SK-N-SH (cell line): ENCODE data around the gene OLR1. TPM values are rescaled to one million over a fixed set of nuclear protein-coding genes. Genes with fewer than 3 reads are reported as not detected.

ENCODE experiments used
- CTCF ChIA-PET: fragments of 300-600, 350-600 bp; formaldehyde crosslinking; extraction: SDS; loops from one replicate; lab custom pipeline; 2021; lab: Yijun Ruan, JAX
- POLR2A ChIA-PET: fragments of 350-600 bp; sonication (Branson Sonifier 250); formaldehyde crosslinking; extraction: SDS; loops from one replicate; lab custom pipeline; 2020; ENCODE audit warnings: antibody characterized with exemption, inconsistent platforms; lab: Yijun Ruan, JAX
- DNase-seq: peaks from one replicate; pipeline ENCODE4 v3.0.0; 2012
- H2AFZ ChIP-seq: fragments of 200-600 bp; sonication (generic); 2 replicates; pipeline ENCODE4 v1.8.1; 2016; ENCODE audit warnings: antibody characterized with exemption, mild to moderate bottlenecking, low read depth
- H3F3A ChIP-seq: fragments of 200-600 bp; sonication (generic); replicated peaks from 2 replicates; pipeline ENCODE3; 2016; ENCODE audit warnings: antibody characterized with exemption, mild to moderate bottlenecking; ENCODE audit not compliant: insufficient read depth
- H3K27ac ChIP-seq, 2 experiments: fragments of 200-500 bp in 1 of 2; fragments of 200-600 bp in 1 of 2; sonication (Bioruptor generic) in 1 of 2; sonication (generic), shearing (Covaris generic) in 1 of 2; 2 replicates each; pipeline versions ENCODE4 v1.5.1 to v1.6.1; 2014 to 2016; ENCODE audit warnings: low read depth in 2 of 2, inconsistent platforms in 1 of 2, low read length in 1 of 2, mild to moderate bottlenecking in 1 of 2, mixed read lengths in 1 of 2
- H3K27me3 ChIP-seq: fragments of 200-600 bp; sonication (generic), shearing (Covaris generic); 2 replicates; pipeline ENCODE4 v1.6.1; 2016; ENCODE audit warnings: mixed run types; ENCODE audit not compliant: insufficient read depth
- H3K36me3 ChIP-seq, 2 experiments: fragments of 200-500 bp in 1 of 2; fragments of 200-600 bp in 1 of 2; sonication (Bioruptor generic) in 1 of 2; sonication (generic) in 1 of 2; replicated peaks in 1 of 2; 2 replicates each; pipeline versions ENCODE3 to v1.5.1; 2014 to 2016; ENCODE audit warnings: low read length in 1 of 2, mild to moderate bottlenecking in 1 of 2; ENCODE audit not compliant: insufficient read depth in 2 of 2, control insufficient read depth in 1 of 2
- H3K4me1 ChIP-seq, 2 experiments: fragments of 200-500 bp in 1 of 2; fragments of 200-600 bp in 1 of 2; sonication (Bioruptor generic) in 1 of 2; sonication (generic), shearing (Covaris generic) in 1 of 2; 2 replicates each; pipeline versions ENCODE4 v1.5.1 to v1.6.1; 2014 to 2016; ENCODE audit warnings: low read depth in 1 of 2, low read length in 1 of 2, mixed run types in 1 of 2; ENCODE audit not compliant: insufficient read depth in 2 of 2, control insufficient read depth in 1 of 2
- H3K4me2 ChIP-seq: fragments of 200-600 bp; sonication (generic), shearing (Covaris generic); 2 replicates; pipeline ENCODE4 v1.6.1; 2017; ENCODE audit warnings: mixed run types
- H3K4me3 ChIP-seq, 2 experiments: fragments of 200-500 bp in 1 of 2; fragments of 200-600 bp in 1 of 2; sonication (Bioruptor generic) in 1 of 2; sonication (generic), shearing (Covaris generic) in 1 of 2; 2 replicates each; pipeline versions ENCODE4 v1.5.1 to v1.8.1; 2014 to 2016; ENCODE audit warnings: low read depth in 2 of 2, inconsistent platforms in 1 of 2, low read length in 1 of 2, mild to moderate bottlenecking in 1 of 2, mixed read lengths in 1 of 2, moderate library complexity in 1 of 2
- H3K79me2 ChIP-seq: fragments of 200-600 bp; sonication (generic); 2 replicates; pipeline ENCODE4 v1.8.1; 2017; ENCODE audit warnings: mild to moderate bottlenecking; ENCODE audit not compliant: insufficient read depth
- H3K9ac ChIP-seq: fragments of 200-600 bp; sonication (generic); 2 replicates; pipeline ENCODE4 v1.6.1; 2017; ENCODE audit warnings: mixed run types
- H3K9me2 ChIP-seq: fragments of 200-600 bp; sonication (generic); 2 replicates; pipeline ENCODE4 v1.6.1; 2017; ENCODE audit warnings: mixed run types
- H3K9me3 ChIP-seq: fragments of 200-600 bp; sonication (generic); 2 replicates; pipeline ENCODE4 v1.6.1; 2017; ENCODE audit warnings: mixed run types, mild to moderate bottlenecking, moderate library complexity
- H4K20me1 ChIP-seq: fragments of 200-600 bp; sonication (generic); 2 replicates; pipeline ENCODE4 v1.6.1; 2017; ENCODE audit warnings: mild to moderate bottlenecking, mixed run types; ENCODE audit not compliant: insufficient read depth
- EZH2phosphoT487 ChIP-seq: fragments of 200-600 bp; sonication (generic); IDR thresholded peaks from 2 replicates; pipeline ENCODE4 v1.6.1; 2017; ENCODE audit warnings: low read depth, mixed run types, mild to moderate bottlenecking, antibody characterized with exemption, moderate library complexity, borderline replicate concordance
- FOSL2 ChIP-seq: IDR thresholded peaks from 2 replicates; pipeline ENCODE4 v1.4.0; 2012; ENCODE audit warnings: low read depth, mild to moderate bottlenecking, moderate library complexity, borderline replicate concordance
- FOXM1 ChIP-seq: IDR thresholded peaks from 2 replicates; pipeline ENCODE4 v1.4.0; 2012; ENCODE audit warnings: low read depth, mild to moderate bottlenecking
- NFIC ChIP-seq: IDR thresholded peaks from 2 replicates; pipeline ENCODE4 v1.4.0; 2012; ENCODE audit warnings: borderline replicate concordance
- PBX3 ChIP-seq: IDR thresholded peaks from 2 replicates; pipeline ENCODE4; 2012
- POLR2AphosphoS5 ChIP-seq: IDR thresholded peaks from 2 replicates; pipeline ENCODE4 v1.6.1; 2012; ENCODE audit warnings: low read depth, low read length
- RXRA ChIP-seq: IDR thresholded peaks from 2 replicates; pipeline ENCODE4 v1.4.0; 2012; ENCODE audit warnings: low read depth, mild to moderate bottlenecking, borderline replicate concordance
- TCF12 ChIP-seq: IDR thresholded peaks from 2 replicates; pipeline ENCODE4 v1.4.0; 2012
- USF2 ChIP-seq: fragments of 150-350 bp; IDR thresholded peaks from 2 replicates; pipeline ENCODE4 v1.6.1; 2017; ENCODE audit warnings: antibody characterized with exemption, low read length, low read depth, borderline replicate concordance
- YY1 ChIP-seq: IDR thresholded peaks from 2 replicates; pipeline ENCODE4 v1.4.0; 2012; ENCODE audit warnings: low read depth, mild to moderate bottlenecking
- WGBS: methylation state at CpG from one replicate; pipeline ENCODE4 v1.1.6; 2017; ENCODE audit warnings: low lambda C conversion rate; 5-methylcytosine and 5-hydroxymethylcytosine counted together
- polyA plus RNA-seq, 3 experiments: library from polyadenylated mRNA; depleted of rRNA; stranded (reverse); fragments of >200 nt; gene quantifications; 2 replicates each; pipeline ENCODE4 v1.2.3, GENCODE V29; 2012

The OLR1 gene
- polyA plus RNA-seq, 1 of the 3 experiments (the other 2 are of a cell fraction) = not detected

GRCh38 chr12:10214895-10215267 lies 42.9 kb upstream of the OLR1 start:
- H4K20me1 ChIP-seq = peaks cover 7% of the 10 kb centered on the region; the same call in 1 of the 2 replicates
- H3K4me2 ChIP-seq = peak overlapping the region; percentile 88
- TF ChIP-seq YY1 (no peak), FOXM1 (no peak), POLR2AphosphoS5 (no peak), NFIC (no peak)
- CTCF ChIA-PET = interaction anchor here (1.0 to 1.1 kb wide), 4 partner anchors 20 to 347 kb away, joined by 3 to 4 read pairs (median 4); no protein-coding TSS in a partner anchor
- 91% methylated on average over 3 of the region's 3 CpGs for WGBS
- H3K4me1 ChIP-seq = no peaks in the 10 kb centered on the region; a peak in 1 of 4 replicates
- POLR2A ChIA-PET = no interaction called here
- H3K27me3 ChIP-seq = no peaks in the 10 kb centered on the region
- H3K36me3 ChIP-seq = no peaks in the 10 kb centered on the region
- H3K27ac ChIP-seq = no peak overlapping the region
- H3F3A ChIP-seq = peaks cover 3% of the 10 kb centered on the region
- H3K9ac ChIP-seq = no peak overlapping the region
- no peak for DNase-seq
- H2AFZ ChIP-seq = no peak overlapping the region
- no peak overlapping the region for H3K4me3 ChIP-seq
- H3K79me2 ChIP-seq = no peaks in the 10 kb centered on the region
- H3K9me2 ChIP-seq = no peaks in the 10 kb centered on the region
- no peaks in the 10 kb centered on the region for H3K9me3 ChIP-seq

- no peaks in the 10 kb centered on the region for H3K9me3 ChIP-seq
- peaks cover 7% of the 10 kb centered on the region; the same call in 1 of the 2 replicates for H4K20me1 ChIP-seq
- POLR2A ChIA-PET = no interaction called here
- WGBS = 76% methylated on average over 10 of the region's 10 CpGs
- peaks cover under 1% of the 10 kb centered on the region; the same call in 1 of the 2 replicates for H3K27me3 ChIP-seq
- no peaks in the 10 kb centered on the region for H3K79me2 ChIP-seq
- peak overlapping the region; percentile 72 to 97 for H3K4me3 ChIP-seq
- H3K36me3 ChIP-seq = no peaks in the 10 kb centered on the region
- H3K9ac ChIP-seq = peak overlapping the region; percentile 87; the same call in 1 of the 2 replicates
- TF ChIP-seq USF2 (no peak), EZH2phosphoT487 (no peak), POLR2AphosphoS5 (no peak), TCF12 (no peak), RXRA (no peak), FOSL2 (no peak), PBX3 (no peak)
- TF ChIP-seq, all 33 proteins: peak for 0
- H3F3A ChIP-seq = peaks cover 3% of the 10 kb centered on the region
- DNase-seq = no peak
- CTCF ChIA-PET = interaction anchor here (1.0 to 1.1 kb wide), 4 partner anchors 21 to 348 kb away, joined by 3 to 4 read pairs (median 4); no protein-coding TSS in a partner anchor
- H3K4me1 ChIP-seq = no peaks in the 10 kb centered on the region; a peak in 1 of 4 replicates
- H2AFZ ChIP-seq = no peak overlapping the region
- no peak overlapping the region; a peak in 1 of 4 replicates for H3K27ac ChIP-seq
- no peaks in the 10 kb centered on the region for H3K9me2 ChIP-seq
- H3K4me2 ChIP-seq = peak overlapping the region; percentile 88
These were observed 42.4 kb upstream of the OLR1 start for GRCh38 chr12:10214136-10214894.
